ENCODE measurements around the gene ARHGEF5. TPM values are rescaled to one million over a fixed set of nuclear protein-coding genes. Genes with fewer than 3 reads are reported as not detected.

Gene ARHGEF5
- total and polyA plus RNA-seq, 10 of the 15 experiments (the other 5 are each of a cell fraction or from before 2014, with no cell fraction given), result 1.6 to 17.2 (median 7.8) TPM

GRCh38 chr7:144384071-144384470, 28.9 kb downstream of the ARHGEF5 start (continued):
- TF ChIP-seq MTA3 (IDR thresholded peaks at IDR 0.05; ENCODE audit: borderline replicate concordance, low read length) (peak; percentile 40; the same call in 1 of the 2 replicates), E2F8 (IDR thresholded peaks at IDR 0.05; ENCODE audit: low read depth, partially characterized antibody) (no peak), NFYA (IDR thresholded peaks at IDR 0.05; ENCODE audit: borderline replicate concordance, low read depth, low read length) (no peak), RUNX3 (IDR thresholded peaks at IDR 0.05; ENCODE audit: low read length) (peak; percentile 86)

- intact Hi-C loops (cut with micrococcal nuclease; ENCODE audit: unreplicated experiment), result no loop called here
- TF ChIP-seq CTCF (IDR thresholded peaks at IDR 0.05 in 2 of 3, conservative IDR thresholded peaks at IDR 0.05 in 1 of 3; ENCODE audit: control insufficient read depth in 2 of 3, extremely low read depth in 1 of 3, insufficient read depth in 1 of 3, low read depth in 3 of 3, low read length in 3 of 3) (no peak), ZNF274 (IDR thresholded peaks at IDR 0.05; ENCODE audit: insufficient read depth, insufficient read length) (no peak), BCLAF1 (IDR thresholded peaks at IDR 0.05) (no peak), MTA3 (IDR thresholded peaks at IDR 0.05; ENCODE audit: borderline replicate concordance, low read length) (no peak; the same call in 1 of the 2 replicates), GATAD2B (conservative IDR thresholded peaks at IDR 0.05; ENCODE audit: low read depth) (no peak), USF1 (IDR thresholded peaks at IDR 0.05; ENCODE audit: borderline replicate concordance, extremely low read length, insufficient read depth, low read depth, low read length) (no peak)
Observed at GRCh38 chr7:144384555-144385245, 29.5 kb downstream of the ARHGEF5 start.

More at GRCh38 chr7:144384555-144385245, 29.5 kb downstream of the ARHGEF5 start:
- Histone ChIP-seq H3K9ac (ENCODE audit: control insufficient read depth, insufficient read depth, low read length) (no peak overlapping the region; the same call in 1 of the 2 replicates), H3K79me2 (ENCODE audit: control insufficient read depth, insufficient read depth, low read length) (no peaks in the 10 kb centered on the region), H3K4me1 (ENCODE audit: control insufficient read depth, insufficient read depth, low read length) (peaks cover 14% of the 10 kb centered on the region), H3K27me3 (replicated peaks in 1 of 2; ENCODE audit: control insufficient read depth in 2 of 2, insufficient read depth in 2 of 2, low read length in 1 of 2) (no peaks in the 10 kb centered on the region), H4K20me1 (ENCODE audit: control insufficient read depth, insufficient read depth) (no peaks in the 10 kb centered on the region), H3K9me3 (replicated peaks; ENCODE audit: control insufficient read depth, insufficient read depth, low read length) (no peaks in the 10 kb centered on the region), H3K4me3 (no peak overlapping the region), H3K4me2 (ENCODE audit: control insufficient read depth, insufficient read depth) (peak overlapping the region; percentile 84), H3K36me3 (ENCODE audit: control insufficient read depth in 2 of 2, insufficient read depth in 2 of 2, low read length in 1 of 2) (no peaks in the 10 kb centered on the region; a peak in 1 of 4 replicates), H3K27ac (ENCODE audit: control insufficient read depth, insufficient read depth) (peak overlapping the region; percentile 69), H2AFZ (ENCODE audit: control insufficient read depth, low read depth, low read length) (peak overlapping the region; percentile 61)
- DNase-seq (ENCODE audit: low read depth, low spot score), result no peak
- ChIA-PET SMC1A (ENCODE audit: uncharacterized antibody, unreplicated experiment) (no interaction called here), CTCF (interaction anchor here (1.9 kb wide), 1 partner anchor 9 kb away, joined by 6 read pairs; no protein-coding TSS in a partner anchor), POLR2A (no interaction called here), RAD21 (ENCODE audit: unreplicated experiment) (interaction anchor here (1.1 kb wide), 1 partner anchor 9 kb away, joined by 4 read pairs; no protein-coding TSS in a partner anchor)
- BruUV-seq (replicated peaks), result no TSS peak
- in situ Hi-C loops (cut with MboI), result loop anchor here (25.0 kb wide), 1 partner anchor 472 kb away; the partner anchor contains the start of gene TCAF1
- FAIRE-seq, result no peak
- WGBS (ENCODE audit: insufficient coverage, insufficient replicate concordance, low lambda C conversion rate, missing lambda C conversion rate), result 49% methylated on average over 12 of the region's 12 CpGs
- ATAC-seq, result peak; percentile 33

All from GM12878 (cell line).